Femur (tissue), 1 donor: ENCODE measurements around the gene BLVRB.
A peak's percentile ranks its signal among the peaks of the same experiment; 100 is the strongest.
"Not testable (repeated sequence)": the region's sequence is repeated elsewhere in the genome, so short reads cannot be mapped to it uniquely, and the experiment has no call there.

Source experiments
- DNase-seq: peaks from one replicate; pipeline ENCODE4 v3.0.0-alpha.2; 2017

BLVRB gene

GRCh38 chr19:40475878-40476644, 10.5 kb upstream of the BLVRB start:
- not testable (repeated sequence) for DNase-seq

GRCh38 chr19:40474737-40475136, 9.2 kb upstream of the BLVRB start:
- no peak for DNase-seq

GRCh38 chr19:40472516-40472915, 7.0 kb upstream of the BLVRB start:
- DNase-seq = no peak

- no peak for DNase-seq
Measured at GRCh38 chr19:40471111-40471510, 5.6 kb upstream of the BLVRB start.

GRCh38 chr19:40469011-40469410, 3.5 kb upstream of the BLVRB start:
- DNase-seq = no peak

- DNase-seq = peak; percentile 41
Measured at GRCh38 chr19:40466985-40467734, 1.6 kb upstream of the BLVRB start, which contains the start of gene SPTBN4. SPTBN4 (plus strand) TSS chr19:40467001; CDS start chr19:40472622, 5,621 bp downstream.

GRCh38 chr19:40466219-40466984, 857 bp upstream of the BLVRB start:
- peak; percentile 45 for DNase-seq

GRCh38 chr19:40465025-40465556, 454 bp downstream of the BLVRB start:
- DNase-seq = no peak

- DNase-seq = peak; percentile 82
Measured at GRCh38 chr19:40464059-40465024, 1.2 kb downstream of the BLVRB start.

- not testable (repeated sequence) for DNase-seq
Measured at GRCh38 chr19:40463587-40464037, 1.9 kb downstream of the BLVRB start.

GRCh38 chr19:40461669-40462221, 3.8 kb downstream of the BLVRB start:
- DNase-seq = no peak

GRCh38 chr19:40460185-40460584, 5.4 kb downstream of the BLVRB start:
- DNase-seq = no peak

- DNase-seq = no peak
Measured at GRCh38 chr19:40458597-40458974, 7.0 kb downstream of the BLVRB start.

- DNase-seq = no peak
Measured at GRCh38 chr19:40457953-40458596, 7.5 kb downstream of the BLVRB start.

GRCh38 chr19:40457048-40457447, 8.5 kb downstream of the BLVRB start:
- DNase-seq = no peak

GRCh38 chr19:40453943-40454342, 11.6 kb downstream of the BLVRB start:
- DNase-seq = not testable (repeated sequence)

GRCh38 chr19:40453151-40453735, 12.3 kb downstream of the BLVRB start:
- no peak for DNase-seq

GRCh38 chr19:40452016-40452415, 13.5 kb downstream of the BLVRB start:
- no peak for DNase-seq

GRCh38 chr19:40450664-40451063, 14.9 kb downstream of the BLVRB start:
- DNase-seq = no peak

- DNase-seq = no peak
Measured at GRCh38 chr19:40449506-40449905, 16.0 kb downstream of the BLVRB start.
